Keratinocyte (primary cell): Measurements from ENCODE around the gene HAP1. TPM values are rescaled to one million over a fixed set of nuclear protein-coding genes. Genes with fewer than 3 reads are reported as not detected.

Source experiments
- DNase-seq: peaks from one replicate; pipeline ENCODE4 v3.0.0-alpha.2; 2011; ENCODE audit warnings: low read depth, missing footprints, low spot score
- FAIRE-seq: peaks from 2 replicates; lab custom pipeline; 2011; peaks lifted over from hg19 to GRCh38; lab: Jason Lieb, UNC
- H2AFZ ChIP-seq: 2 replicates; pipeline ENCODE4 v1.6.0; 2012; ENCODE audit warnings: low read length, control low read depth, inconsistent platforms; ENCODE audit not compliant: control insufficient read depth
- H3K27ac ChIP-seq: 2 replicates; pipeline ENCODE4 v1.5.1; 2011; ENCODE audit warnings: low read length; ENCODE audit not compliant: control insufficient read depth, insufficient read depth
- H3K27me3 ChIP-seq: 3 replicates; pipeline ENCODE4 v1.6.0; 2011; ENCODE audit warnings: low read length; ENCODE audit not compliant: control insufficient read depth, insufficient read depth; ENCODE audit errors: extremely low read depth
- H3K36me3 ChIP-seq, 2 experiments: 2 replicates in 1 of 2; 3 replicates in 1 of 2; pipeline ENCODE4 v1.5.1; 2011; ENCODE audit warnings: low read length in 2 of 2, mild to moderate bottlenecking in 1 of 2; ENCODE audit not compliant: control insufficient read depth in 2 of 2, insufficient read depth in 2 of 2; ENCODE audit errors: extremely low read depth in 1 of 2
- H3K4me1 ChIP-seq: 3 replicates; pipeline ENCODE4 v1.5.1; 2011; ENCODE audit warnings: low read length; ENCODE audit not compliant: control insufficient read depth, insufficient read depth; ENCODE audit errors: extremely low read depth
- H3K4me2 ChIP-seq: 3 replicates; pipeline ENCODE4 v1.6.0; 2011; ENCODE audit warnings: low read depth, low read length; ENCODE audit not compliant: control insufficient read depth, insufficient read depth; ENCODE audit errors: extremely low read depth
- H3K4me3 ChIP-seq, 3 experiments: fragments of 200-600 bp in 1 of 3; sonication (generic) in 1 of 3; 2 replicates in 2 of 3; 3 replicates in 1 of 3; pipeline ENCODE4 v1.5.1; 2011 to 2016; ENCODE audit warnings: low read length in 3 of 3, mild to moderate bottlenecking in 3 of 3, control low read depth in 2 of 3, inconsistent platforms in 1 of 3, low read depth in 1 of 3, mixed read lengths in 1 of 3, mixed run types in 1 of 3, moderate library complexity in 1 of 3; ENCODE audit not compliant: control insufficient read depth in 2 of 3, insufficient read depth in 2 of 3; ENCODE audit errors: extremely low read depth in 1 of 3
- H3K79me2 ChIP-seq: 2 replicates; pipeline ENCODE4 v1.6.0; 2012; ENCODE audit warnings: low read length; ENCODE audit not compliant: control insufficient read depth, insufficient read depth
- H3K9ac ChIP-seq: 3 replicates; pipeline ENCODE4 v1.6.0; 2011; ENCODE audit warnings: low read length; ENCODE audit not compliant: control insufficient read depth, insufficient read depth; ENCODE audit errors: extremely low read depth
- H3K9me1 ChIP-seq: 3 replicates; pipeline ENCODE4 v1.6.0; 2011; ENCODE audit warnings: low read length; ENCODE audit not compliant: control insufficient read depth, insufficient read depth; ENCODE audit errors: extremely low read depth
- H3K9me3 ChIP-seq: 2 replicates; pipeline ENCODE4 v1.5.1; 2012; ENCODE audit warnings: low read depth, low read length; ENCODE audit not compliant: control insufficient read depth
- H4K20me1 ChIP-seq: 3 replicates; pipeline ENCODE4 v1.6.0; 2011; ENCODE audit warnings: low read length; ENCODE audit not compliant: control insufficient read depth, insufficient read depth; ENCODE audit errors: extremely low read depth
- EZH2 ChIP-seq: IDR thresholded peaks from one replicate; pipeline ENCODE4 v1.6.1; 2012; ENCODE audit warnings: inconsistent platforms, mild to moderate bottlenecking, low read length, moderate library complexity
- dilution Hi-C: fragments of 300-500 bp; cut with MboI; formaldehyde crosslinking; loops from one replicate; pipeline ENCODE4 v1.7.0; 2020; ENCODE audit warnings: low sequenced_read_pairs; ENCODE audit not compliant: extremely low pct_ligation_motif_present
- polyA plus RNA-seq, 5 experiments: library from polyadenylated mRNA; depleted of rRNA in 3 of 5; stranded (reverse) in 3 of 5; stranded (forward) in 1 of 5; unstranded in 1 of 5; fragments of >200 nt; gene quantifications; 1 replicate in 1 of 5; 2 replicates in 3 of 5; 3 replicates in 1 of 5; pipeline versions ENCODE4 v1.2.1 to v1.2.3, GENCODE V29; 2011 to 2012; ENCODE audit warnings: missing spikeins in 2 of 5, low read depth in 1 of 5, low replicate concordance in 1 of 5
- TF ChIP-seq, protein P1 (sequence below), 3 experiments: IDR thresholded peaks in 1 of 3; conservative IDR thresholded peaks in 1 of 3; optimal IDR thresholded peaks in 1 of 3; 2 replicates in 2 of 3; 3 replicates in 1 of 3; pipeline versions ENCODE3 to v1.5.1; 2011; ENCODE audit warnings: low read length in 3 of 3, mild to moderate bottlenecking in 3 of 3, moderate library complexity in 2 of 3, control low read depth in 1 of 3, inconsistent platforms in 1 of 3; ENCODE audit not compliant: insufficient read depth in 2 of 3; ENCODE audit errors: extremely low read depth in 1 of 3

HAP1 gene
- polyA plus RNA-seq, 1 donor (not counting 4 experiments of a cell fraction or from before 2014, with no cell fraction given) = 1.6 TPM

DNA sequence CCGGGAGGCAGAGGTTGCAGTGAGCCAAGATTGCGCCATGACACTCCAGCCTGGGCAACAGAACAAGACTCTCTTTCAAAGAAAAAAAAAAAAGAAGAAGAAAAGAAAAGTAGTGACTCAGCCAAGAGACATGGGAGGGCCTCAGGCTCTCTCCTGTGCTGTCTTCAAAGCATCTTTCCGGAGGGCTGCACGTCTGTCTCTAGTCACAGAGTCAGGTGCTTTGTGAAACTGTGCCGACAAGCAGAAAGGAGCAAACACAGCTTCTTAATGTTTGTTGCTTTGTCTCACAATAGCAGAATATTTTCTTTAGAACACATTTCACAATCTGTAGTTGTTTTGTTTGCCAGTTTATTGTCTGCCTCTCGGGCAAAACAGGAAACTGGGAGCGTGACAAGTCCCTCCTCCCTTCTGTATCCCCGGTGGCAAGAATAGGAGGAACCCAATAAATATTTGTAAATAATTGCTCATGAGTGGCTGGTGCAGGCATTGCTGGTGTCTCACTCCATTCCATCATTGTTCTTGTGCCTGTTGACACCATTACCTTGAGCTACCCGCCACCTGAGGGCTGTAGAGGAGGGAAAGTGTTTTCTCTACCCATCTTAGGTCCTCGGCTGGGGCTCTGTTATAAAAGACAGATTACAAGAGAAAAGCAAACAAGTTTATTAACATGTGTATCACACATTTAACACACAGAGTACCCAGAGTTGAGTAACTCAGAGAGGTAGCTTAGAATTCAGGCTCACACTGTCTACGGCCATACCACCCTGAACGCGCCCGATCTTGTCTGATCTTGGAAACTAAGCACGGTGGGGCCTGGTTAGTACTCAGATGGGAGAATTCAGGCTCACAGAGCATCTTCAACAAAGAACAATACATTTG is 16.8 kb downstream of the HAP1 start:
- Histone ChIP-seq H3K27ac (peak overlapping the region; percentile 64), H3K36me3 (no peaks in the 10 kb centered on the region), H3K4me2 (peak overlapping the region; percentile 83), H3K79me2 (no peaks in the 10 kb centered on the region), H3K4me3 (peak overlapping the region in 2 of 3 experiments; percentile 22 to 57), H3K9me3 (no peaks in the 10 kb centered on the region), H2AFZ (peak overlapping the region; percentile 63), H4K20me1 (no peaks in the 10 kb centered on the region), H3K4me1 (peaks cover 22% of the 10 kb centered on the region), H3K9ac (peak overlapping the region; percentile 39), H3K27me3 (no peaks in the 10 kb centered on the region), H3K9me1 (no peaks in the 10 kb centered on the region)
- FAIRE-seq (peak; percentile 98), DNase-seq (no peak)
- dilution Hi-C loops = no loop called here
- TF ChIP-seq, protein P1, sequence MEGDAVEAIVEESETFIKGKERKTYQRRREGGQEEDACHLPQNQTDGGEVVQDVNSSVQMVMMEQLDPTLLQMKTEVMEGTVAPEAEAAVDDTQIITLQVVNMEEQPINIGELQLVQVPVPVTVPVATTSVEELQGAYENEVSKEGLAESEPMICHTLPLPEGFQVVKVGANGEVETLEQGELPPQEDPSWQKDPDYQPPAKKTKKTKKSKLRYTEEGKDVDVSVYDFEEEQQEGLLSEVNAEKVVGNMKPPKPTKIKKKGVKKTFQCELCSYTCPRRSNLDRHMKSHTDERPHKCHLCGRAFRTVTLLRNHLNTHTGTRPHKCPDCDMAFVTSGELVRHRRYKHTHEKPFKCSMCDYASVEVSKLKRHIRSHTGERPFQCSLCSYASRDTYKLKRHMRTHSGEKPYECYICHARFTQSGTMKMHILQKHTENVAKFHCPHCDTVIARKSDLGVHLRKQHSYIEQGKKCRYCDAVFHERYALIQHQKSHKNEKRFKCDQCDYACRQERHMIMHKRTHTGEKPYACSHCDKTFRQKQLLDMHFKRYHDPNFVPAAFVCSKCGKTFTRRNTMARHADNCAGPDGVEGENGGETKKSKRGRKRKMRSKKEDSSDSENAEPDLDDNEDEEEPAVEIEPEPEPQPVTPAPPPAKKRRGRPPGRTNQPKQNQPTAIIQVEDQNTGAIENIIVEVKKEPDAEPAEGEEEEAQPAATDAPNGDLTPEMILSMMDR (optimal IDR thresholded peaks at IDR 0.05 in 1 of 3, IDR thresholded peaks at IDR 0.05 in 1 of 3, conservative IDR thresholded peaks at IDR 0.05 in 1 of 3; ENCODE audit: extremely low read depth in 1 of 3, insufficient read depth in 2 of 3, low read length in 3 of 3) = no peak

DNA sequence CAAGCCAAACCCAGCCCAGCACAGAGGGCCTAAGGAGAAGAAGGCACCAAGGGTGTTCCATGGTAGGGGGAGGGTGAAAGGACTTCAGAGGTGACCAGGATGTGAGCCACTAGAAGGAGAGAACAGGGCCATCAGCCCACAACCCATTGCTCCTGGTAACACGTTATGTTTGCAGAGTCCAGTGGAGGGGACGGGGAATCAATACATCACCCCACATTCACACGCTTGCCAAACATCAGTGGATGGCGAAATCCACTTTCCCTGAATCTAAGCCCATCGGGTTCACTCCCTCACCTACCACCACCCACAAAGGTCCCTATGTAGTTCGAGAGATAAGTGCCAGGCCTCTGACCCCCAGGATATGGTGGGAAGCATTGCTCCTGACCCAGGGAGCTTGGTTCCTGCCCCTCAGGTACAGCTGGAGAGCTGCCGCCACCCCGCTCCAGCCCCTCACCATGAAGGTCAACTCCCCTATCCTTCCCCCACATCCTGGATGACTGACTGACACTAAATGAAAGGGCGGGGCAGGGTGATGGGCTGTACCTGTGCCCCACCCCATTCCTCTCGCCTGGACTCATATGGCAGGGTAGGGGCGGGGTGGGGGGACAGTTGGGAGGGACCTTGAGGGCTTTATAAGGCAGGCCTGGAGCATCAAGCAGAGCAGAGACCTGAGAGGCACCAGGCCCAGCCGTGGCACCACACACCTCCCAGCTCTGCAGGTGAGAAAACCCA is 22.6 kb downstream of the HAP1 start, which contains the start of gene GAST:
Gene GAST (plus strand): TSS at position 663 of the 732 bp plus-strand sequence. CDS start 3,106 bp downstream, outside the sequence.
- no peak within 1 kb of the TSS for H3K9ac ChIP-seq
- no peaks in the 10 kb centered on the region for H3K27me3 ChIP-seq
- no peak within 1 kb of the TSS for H3K4me2 ChIP-seq
- H3K79me2 ChIP-seq = no peaks in the 10 kb centered on the region
- no peak within 1 kb of the TSS for H2AFZ ChIP-seq
- dilution Hi-C loops = no loop called here
- H3K27ac ChIP-seq = no peak within 1 kb of the TSS
- H3K9me1 ChIP-seq = no peaks in the 10 kb centered on the region
- H3K9me3 ChIP-seq = no peaks in the 10 kb centered on the region
- no peak for TF ChIP-seq EZH2
- TF ChIP-seq, protein P1 (optimal IDR thresholded peaks at IDR 0.05 in 1 of 3, IDR thresholded peaks at IDR 0.05 in 1 of 3, conservative IDR thresholded peaks at IDR 0.05 in 1 of 3; ENCODE audit: extremely low read depth in 1 of 3, insufficient read depth in 2 of 3, low read length in 3 of 3) = no peak
- DNase-seq (no peak), FAIRE-seq (no peak)
- no peaks in the 10 kb centered on the region for H3K36me3 ChIP-seq
- peaks cover 12% of the 10 kb centered on the region for H3K4me1 ChIP-seq
- H4K20me1 ChIP-seq = no peaks in the 10 kb centered on the region
- no peak within 1 kb of the TSS for H3K4me3 ChIP-seq
